MM.1S (cell line): Measurements from ENCODE around the gene KCNIP3.

ENCODE experiments used
- DNase-seq: peaks from one replicate; pipeline ENCODE4 v3.0.0-alpha.2; 2015
- H2AFZ ChIP-seq: fragments of 300-600 bp; sonication (generic); 2 replicates; pipeline ENCODE4 v1.6.0; 2016; ENCODE audit warnings: antibody characterized with exemption, low read length
- H3F3A ChIP-seq: fragments of 300-600 bp; sonication (generic); 2 replicates; pipeline ENCODE4 v1.6.1; 2016; ENCODE audit warnings: mild to moderate bottlenecking, antibody characterized with exemption, low read length, moderate library complexity, mixed read lengths; ENCODE audit not compliant: insufficient read depth
- H3K27ac ChIP-seq: fragments of 300-600 bp; sonication (generic); 2 replicates; pipeline ENCODE4 v1.5.1; 2016; ENCODE audit warnings: mild to moderate bottlenecking, low read length
- H3K27me3 ChIP-seq: fragments of 300-600 bp; sonication (generic); replicated peaks from 2 replicates; pipeline ENCODE4 v1.6.0; 2016; ENCODE audit warnings: low read length; ENCODE audit not compliant: insufficient read depth
- H3K36me3 ChIP-seq: fragments of 300-600 bp; sonication (generic); replicated peaks from 2 replicates; pipeline ENCODE4 v1.6.1; 2016; ENCODE audit warnings: mild to moderate bottlenecking, low read length, mixed read lengths; ENCODE audit not compliant: insufficient read depth
- H3K4me1 ChIP-seq: fragments of 300-600 bp; sonication (generic); 2 replicates; pipeline ENCODE4 v1.6.1; 2016; ENCODE audit warnings: low read length, mixed read lengths
- H3K4me2 ChIP-seq: fragments of 300-600 bp; sonication (generic); 2 replicates; pipeline ENCODE4 v1.6.0; 2016; ENCODE audit warnings: low read depth, low read length
- H3K4me3 ChIP-seq: fragments of 300-600 bp; sonication (generic); 2 replicates; pipeline ENCODE4 v1.5.1; 2016; ENCODE audit warnings: low read length, mixed read lengths
- H3K79me2 ChIP-seq: fragments of 300-600 bp; sonication (generic); 2 replicates; pipeline ENCODE4 v1.6.1; 2016; ENCODE audit warnings: mixed run types, low read length, mixed read lengths
- H3K9ac ChIP-seq: fragments of 300-600 bp; sonication (generic); 2 replicates; pipeline ENCODE4 v1.6.1; 2016; ENCODE audit warnings: low read length, mixed read lengths
- H3K9me2 ChIP-seq: fragments of 300-600 bp; sonication (generic); replicated peaks from 2 replicates; pipeline ENCODE4 v1.6.1; 2016; ENCODE audit warnings: mild to moderate bottlenecking, low read length, mixed read lengths; ENCODE audit not compliant: insufficient read depth
- H3K9me3 ChIP-seq: fragments of 300-600 bp; sonication (generic); replicated peaks from 2 replicates; pipeline ENCODE4 v1.6.1; 2016; ENCODE audit warnings: mild to moderate bottlenecking, low read length, mixed read lengths; ENCODE audit not compliant: insufficient read depth
- H4K20me1 ChIP-seq: fragments of 300-600 bp; sonication (generic); 2 replicates; pipeline ENCODE4 v1.6.1; 2016; ENCODE audit warnings: mild to moderate bottlenecking, low read length, moderate library complexity, mixed read lengths; ENCODE audit not compliant: insufficient read depth
- CTCF ChIP-seq: fragments of 300-600 bp; sonication (generic); IDR thresholded peaks from 2 replicates; pipeline ENCODE4 v1.5.1; 2016; ENCODE audit warnings: antibody characterized with exemption, low read length, mixed read lengths
- EZH2 ChIP-seq: fragments of 300-600 bp; sonication (generic); optimal IDR thresholded peaks from 2 replicates; pipeline ENCODE3; 2017; ENCODE audit warnings: low read depth, mild to moderate bottlenecking, antibody characterized with exemption, low read length, mixed read lengths
- EZH2phosphoT487 ChIP-seq: fragments of 300-600 bp; sonication (generic); IDR thresholded peaks from 2 replicates; pipeline ENCODE4 v1.6.1; 2018; ENCODE audit warnings: antibody characterized with exemption, low read length

Gene KCNIP3

GRCh38 chr2:95352310-95353054 is 55.3 kb downstream of the KCNIP3 start:
- Histone ChIP-seq H3K9ac (no peak overlapping the region), H3K4me1 (no peaks in the 10 kb centered on the region), H3F3A (no peaks in the 10 kb centered on the region), H3K9me2 (no peaks in the 10 kb centered on the region), H3K36me3 (no peaks in the 10 kb centered on the region), H3K79me2 (no peaks in the 10 kb centered on the region), H3K9me3 (no peaks in the 10 kb centered on the region), H4K20me1 (no peaks in the 10 kb centered on the region), H3K27me3 (no peaks in the 10 kb centered on the region), H3K4me2 (no peak overlapping the region), H3K4me3 (no peak overlapping the region), H3K27ac (no peak overlapping the region), H2AFZ (no peak overlapping the region)
- TF ChIP-seq CTCF (no peak), EZH2 (no peak), EZH2phosphoT487 (no peak)
- no peak for DNase-seq

GRCh38 chr2:95353055-95353575 is 56.0 kb downstream of the KCNIP3 start:
- no peak overlapping the region for H2AFZ ChIP-seq
- no peaks in the 10 kb centered on the region for H3K9me2 ChIP-seq
- H3K4me2 ChIP-seq = no peak overlapping the region
- H3K4me1 ChIP-seq = no peaks in the 10 kb centered on the region
- no peak for DNase-seq
- no peak overlapping the region for H3K9ac ChIP-seq
- H3K9me3 ChIP-seq = no peaks in the 10 kb centered on the region
- H3K4me3 ChIP-seq = no peak overlapping the region
- no peak for TF ChIP-seq EZH2
- no peak for TF ChIP-seq CTCF
- no peak for TF ChIP-seq EZH2phosphoT487
- no peaks in the 10 kb centered on the region for H4K20me1 ChIP-seq
- H3K79me2 ChIP-seq = no peaks in the 10 kb centered on the region
- H3K36me3 ChIP-seq = no peaks in the 10 kb centered on the region
- H3K27ac ChIP-seq = no peak overlapping the region
- H3K27me3 ChIP-seq = no peaks in the 10 kb centered on the region
- H3F3A ChIP-seq = no peaks in the 10 kb centered on the region

- Histone ChIP-seq H3K27me3 (no peaks in the 10 kb centered on the region), H3K4me3 (no peak overlapping the region), H4K20me1 (no peaks in the 10 kb centered on the region), H2AFZ (no peak overlapping the region), H3K9me3 (no peaks in the 10 kb centered on the region), H3K9ac (no peak overlapping the region), H3K9me2 (no peaks in the 10 kb centered on the region), H3K36me3 (no peaks in the 10 kb centered on the region), H3F3A (no peaks in the 10 kb centered on the region), H3K4me2 (no peak overlapping the region), H3K27ac (no peak overlapping the region), H3K4me1 (no peaks in the 10 kb centered on the region), H3K79me2 (no peaks in the 10 kb centered on the region)
- no peak for DNase-seq
- no peak for TF ChIP-seq EZH2
- no peak for TF ChIP-seq EZH2phosphoT487
- no peak for TF ChIP-seq CTCF
Observed at GRCh38 chr2:95353613-95354468, 56.7 kb downstream of the KCNIP3 start.
